PC-3 (cell line): ENCODE measurements around the gene TMC3. TPM values are rescaled to one million over a fixed set of nuclear protein-coding genes. Genes with fewer than 3 reads are reported as not detected.
A peak's percentile ranks its signal among the peaks of the same experiment; 100 is the strongest.

Experiments
- ATAC-seq: fragments of 200-7000 bp; cut with Tn5 transposase; 2 replicates; pipeline ENCODE4 v1.9.1; 2020; ENCODE audit warnings: mild to moderate bottlenecking, moderate library complexity
- BruUV-seq: library from RNA; stranded (reverse); fragments of 400-500 nt; replicated peaks from 2 replicates; lab custom pipeline; 2021; lab: Mats Ljungman, UMichigan
- CTCF ChIA-PET: fragments of 300-600 bp; sonication (Branson Sonifier 250); formaldehyde crosslinking; loops from one replicate; lab custom pipeline; 2022; ENCODE audit warnings: antibody characterized with exemption; lab: Charles Lee
- POLR2A ChIA-PET: fragments of 300-600 bp; sonication (Branson Sonifier 250); formaldehyde crosslinking; loops from one replicate; lab custom pipeline; 2022; ENCODE audit warnings: antibody characterized with exemption; ENCODE audit not compliant: unreplicated experiment; lab: Charles Lee
- DNase-seq: peaks from one replicate; pipeline ENCODE4 v3.0.0-alpha.2; 2015
- H2AFZ ChIP-seq: fragments of 300-600 bp; sonication (generic); 2 replicates; pipeline ENCODE4 v1.6.0; 2016; ENCODE audit warnings: antibody characterized with exemption, low read length
- H3F3A ChIP-seq: fragments of 300-600 bp; sonication (generic); one replicate; pipeline ENCODE4 v1.6.0; 2017; ENCODE audit warnings: antibody characterized with exemption, low read length, control low read depth, mild to moderate bottlenecking; ENCODE audit not compliant: unreplicated experiment
- H3K27ac ChIP-seq: fragments of 300-600 bp; sonication (generic); 2 replicates; pipeline ENCODE4 v1.5.1; 2016; ENCODE audit warnings: mild to moderate bottlenecking, low read length
- H3K27me3 ChIP-seq: fragments of 300-600 bp; sonication (generic); 2 replicates; pipeline ENCODE4 v1.6.1; 2016; ENCODE audit warnings: low read length, mixed read lengths
- H3K36me3 ChIP-seq: fragments of 300-600 bp; sonication (generic); 2 replicates; pipeline ENCODE4 v1.6.1; 2016; ENCODE audit warnings: low read depth, mixed run types, low read length, mixed read lengths
- H3K4me1 ChIP-seq: fragments of 300-600 bp; sonication (generic); 2 replicates; pipeline ENCODE4 v1.5.1; 2016; ENCODE audit warnings: low read length; ENCODE audit not compliant: insufficient read depth
- H3K4me2 ChIP-seq: fragments of 300-600 bp; sonication (generic); 2 replicates; pipeline ENCODE4 v1.6.0; 2016; ENCODE audit warnings: low read length
- H3K4me3 ChIP-seq: fragments of 300-600 bp; sonication (generic); 2 replicates; pipeline ENCODE4 v1.5.1; 2016; ENCODE audit warnings: mild to moderate bottlenecking, low read length, mixed read lengths
- H3K79me2 ChIP-seq: fragments of 300-600 bp; sonication (generic); 2 replicates; pipeline ENCODE4 v1.6.1; 2017; ENCODE audit warnings: low read length, mixed read lengths
- H3K9ac ChIP-seq: fragments of 300-600 bp; sonication (generic); 2 replicates; pipeline ENCODE4 v1.6.0; 2016; ENCODE audit warnings: mild to moderate bottlenecking, low read length
- H3K9me2 ChIP-seq: fragments of 300-600 bp; sonication (generic); replicated peaks from 2 replicates; pipeline ENCODE4 v1.6.1; 2016; ENCODE audit warnings: mixed run types, low read length, mixed read lengths
- H3K9me3 ChIP-seq: fragments of 300-600 bp; sonication (generic); 2 replicates; pipeline ENCODE4 v1.6.1; 2016; ENCODE audit warnings: low read length, mixed read lengths
- H4K20me1 ChIP-seq: fragments of 300-600 bp; sonication (generic); 2 replicates; pipeline ENCODE4 v1.6.1; 2016; ENCODE audit warnings: low read length, mixed read lengths
- CTCF ChIP-seq: fragments of 300-600 bp; sonication (generic); conservative IDR thresholded peaks from 2 replicates; pipeline ENCODE4 v1.5.1; 2017; ENCODE audit warnings: antibody characterized with exemption, low read depth, mild to moderate bottlenecking, low read length
- EZH2 ChIP-seq: fragments of 300-600 bp; sonication (generic); IDR thresholded peaks from one replicate; pipeline ENCODE4 v1.6.1; 2017; ENCODE audit warnings: antibody characterized with exemption, mild to moderate bottlenecking, low read length; ENCODE audit not compliant: unreplicated experiment
- EZH2phosphoT487 ChIP-seq: fragments of 300-600 bp; sonication (generic); IDR thresholded peaks from 2 replicates; pipeline ENCODE4 v1.6.1; 2018; ENCODE audit warnings: mild to moderate bottlenecking, antibody characterized with exemption, low read length, borderline replicate concordance
- intact Hi-C: fragments of 100-400 bp; cut with micrococcal nuclease; formaldehyde crosslinking; loops from 2 replicates; pipeline ENCODE4 v1.9.0; 2023
- total RNA-seq: library from RNA; depleted of rRNA; stranded (reverse); fragments of >200 nt; gene quantifications from 2 replicates; pipeline ENCODE4 v1.2.3, GENCODE V29; 2014

The TMC3 gene
- total RNA-seq, 1 experiment from 2014 or later, result not detected

- Histone ChIP-seq H3K79me2 (no peaks in the 10 kb centered on the region), H3K9me3 (no peaks in the 10 kb centered on the region), H2AFZ (no peak overlapping the region), H3K9me2 (no peaks in the 10 kb centered on the region), H4K20me1 (no peaks in the 10 kb centered on the region), H3K27me3 (peaks cover 38% of the 10 kb centered on the region), H3K4me3 (no peak overlapping the region), H3K4me1 (no peaks in the 10 kb centered on the region), H3K27ac (no peak overlapping the region), H3K9ac (no peak overlapping the region), H3F3A (no peaks in the 10 kb centered on the region), H3K4me2 (no peak overlapping the region), H3K36me3 (no peaks in the 10 kb centered on the region)
- peak; percentile 78 for DNase-seq
- peak; percentile 74 for ATAC-seq
- BruUV-seq, result no TSS peak
- intact Hi-C loops, result loop anchor here (1.0 to 5.0 kb wide), 3 partner anchors 529 to 777 kb away; no protein-coding TSS in a partner anchor
- ChIA-PET POLR2A (no interaction called here), CTCF (no interaction called here)
- TF ChIP-seq CTCF, result peak; percentile 72
- TF ChIP-seq EZH2phosphoT487, result no peak
Measured at GRCh38 chr15:81410318-81410753, 36.3 kb upstream of the TMC3 start.

- H3K27me3 ChIP-seq, result peaks cover 38% of the 10 kb centered on the region
- H3K9me3 ChIP-seq, result no peaks in the 10 kb centered on the region
- no peaks in the 10 kb centered on the region for H3K4me1 ChIP-seq
- no peaks in the 10 kb centered on the region for H3F3A ChIP-seq
- H3K27ac ChIP-seq, result no peak overlapping the region
- no peak overlapping the region for H3K9ac ChIP-seq
- no peak overlapping the region for H2AFZ ChIP-seq
- DNase-seq (no peak), ATAC-seq (no peak)
- BruUV-seq, result no TSS peak
- no peaks in the 10 kb centered on the region for H3K9me2 ChIP-seq
- no peaks in the 10 kb centered on the region for H3K79me2 ChIP-seq
- CTCF ChIA-PET, result no interaction called here
- no peak overlapping the region for H3K4me2 ChIP-seq
- no peaks in the 10 kb centered on the region for H4K20me1 ChIP-seq
- TF ChIP-seq CTCF (no peak), EZH2 (no peak), EZH2phosphoT487 (no peak)
- POLR2A ChIA-PET, result no interaction called here
- H3K36me3 ChIP-seq, result no peaks in the 10 kb centered on the region
- H3K4me3 ChIP-seq, result no peak overlapping the region
- intact Hi-C loops, result no loop called here
Measured at GRCh38 chr15:81407718-81408117, 33.7 kb upstream of the TMC3 start.

- Histone ChIP-seq H3K9me2 (no peaks in the 10 kb centered on the region), H4K20me1 (no peaks in the 10 kb centered on the region), H3F3A (no peaks in the 10 kb centered on the region), H3K4me1 (no peaks in the 10 kb centered on the region), H3K27me3 (peaks cover 33% of the 10 kb centered on the region), H3K9me3 (no peaks in the 10 kb centered on the region), H2AFZ (no peak overlapping the region), H3K79me2 (no peaks in the 10 kb centered on the region), H3K4me2 (no peak overlapping the region), H3K9ac (no peak overlapping the region), H3K27ac (no peak overlapping the region), H3K4me3 (no peak overlapping the region), H3K36me3 (no peaks in the 10 kb centered on the region)
- POLR2A ChIA-PET, result no interaction called here
- no peak for ATAC-seq
- intact Hi-C loops, result no loop called here
- CTCF ChIA-PET, result no interaction called here
- BruUV-seq, result no TSS peak
- DNase-seq, result no peak
- TF ChIP-seq EZH2phosphoT487 (no peak), CTCF (no peak), EZH2 (no peak)
Measured at GRCh38 chr15:81407176-81407575, 33.2 kb upstream of the TMC3 start.
